Measurements from ENCODE around the gene RAB14.

RAB14 gene

DNA sequence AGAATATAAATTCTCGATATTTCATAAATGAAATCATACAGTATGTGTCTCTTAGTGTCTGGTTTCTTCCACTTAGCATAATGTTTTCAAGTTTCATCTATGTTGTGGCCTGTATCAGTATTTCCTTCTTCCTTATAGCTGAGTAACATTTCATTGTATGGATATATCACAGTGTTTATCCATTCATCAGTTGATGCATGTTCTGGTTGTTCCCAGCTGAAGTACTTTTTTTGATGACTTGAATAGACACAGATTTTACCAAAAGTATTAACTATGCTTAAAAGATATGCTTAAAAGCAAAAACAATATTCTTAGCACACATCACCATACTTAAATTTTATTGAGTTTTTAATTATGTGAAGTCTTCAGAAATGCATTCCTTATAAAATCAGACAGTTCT lies 12.7 kb downstream of the RAB14 start:
- in situ Hi-C loops (cut with MboI; ENCODE audit: low sequenced_read_pairs, unreplicated experiment) = no loop called here
- no peak for DNase-seq (ENCODE audit: low spot score)
- TF ChIP-seq, protein P1, sequence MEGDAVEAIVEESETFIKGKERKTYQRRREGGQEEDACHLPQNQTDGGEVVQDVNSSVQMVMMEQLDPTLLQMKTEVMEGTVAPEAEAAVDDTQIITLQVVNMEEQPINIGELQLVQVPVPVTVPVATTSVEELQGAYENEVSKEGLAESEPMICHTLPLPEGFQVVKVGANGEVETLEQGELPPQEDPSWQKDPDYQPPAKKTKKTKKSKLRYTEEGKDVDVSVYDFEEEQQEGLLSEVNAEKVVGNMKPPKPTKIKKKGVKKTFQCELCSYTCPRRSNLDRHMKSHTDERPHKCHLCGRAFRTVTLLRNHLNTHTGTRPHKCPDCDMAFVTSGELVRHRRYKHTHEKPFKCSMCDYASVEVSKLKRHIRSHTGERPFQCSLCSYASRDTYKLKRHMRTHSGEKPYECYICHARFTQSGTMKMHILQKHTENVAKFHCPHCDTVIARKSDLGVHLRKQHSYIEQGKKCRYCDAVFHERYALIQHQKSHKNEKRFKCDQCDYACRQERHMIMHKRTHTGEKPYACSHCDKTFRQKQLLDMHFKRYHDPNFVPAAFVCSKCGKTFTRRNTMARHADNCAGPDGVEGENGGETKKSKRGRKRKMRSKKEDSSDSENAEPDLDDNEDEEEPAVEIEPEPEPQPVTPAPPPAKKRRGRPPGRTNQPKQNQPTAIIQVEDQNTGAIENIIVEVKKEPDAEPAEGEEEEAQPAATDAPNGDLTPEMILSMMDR (IDR thresholded peaks at IDR 0.05; ENCODE audit: borderline replicate concordance, control extremely low read depth, extremely low read depth, insufficient read depth, missing control alignments) = no peak

DNA sequence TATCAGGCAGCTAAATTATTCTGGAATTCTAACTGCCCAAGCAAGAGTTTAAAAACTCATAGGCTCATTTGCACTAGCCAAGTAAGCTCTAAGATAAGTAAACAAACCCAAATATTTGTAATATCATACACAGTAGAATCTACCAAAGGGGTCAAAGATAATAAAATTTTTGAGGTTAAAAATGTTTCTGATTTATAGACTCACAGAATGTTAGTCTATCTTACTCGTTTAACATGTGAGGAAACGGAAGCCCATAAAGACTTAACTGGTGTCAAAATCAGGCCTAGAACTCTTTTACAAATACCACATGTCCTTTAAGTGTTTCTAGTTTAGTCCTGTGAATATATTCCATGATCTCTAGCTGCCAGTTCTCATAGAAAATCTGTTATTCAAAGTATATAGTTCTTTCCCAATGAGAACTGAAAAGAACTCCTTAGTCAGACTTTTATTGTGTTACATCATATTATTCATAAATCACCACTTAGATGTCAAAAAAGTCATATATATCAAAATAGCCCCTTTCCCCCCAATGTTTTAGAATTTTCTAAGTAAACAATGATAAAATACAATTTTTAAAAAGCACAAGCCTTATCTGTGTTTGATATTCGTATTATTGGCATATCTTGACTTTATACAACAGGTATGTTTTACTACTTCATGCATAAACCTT lies 13.9 kb downstream of the RAB14 start:
- DNase-seq (ENCODE audit: low spot score) = no peak
- in situ Hi-C loops (cut with MboI; ENCODE audit: low sequenced_read_pairs, unreplicated experiment) = no loop called here
- TF ChIP-seq, protein P1 (IDR thresholded peaks at IDR 0.05; ENCODE audit: borderline replicate concordance, control extremely low read depth, extremely low read depth, insufficient read depth, missing control alignments) = no peak

DNA sequence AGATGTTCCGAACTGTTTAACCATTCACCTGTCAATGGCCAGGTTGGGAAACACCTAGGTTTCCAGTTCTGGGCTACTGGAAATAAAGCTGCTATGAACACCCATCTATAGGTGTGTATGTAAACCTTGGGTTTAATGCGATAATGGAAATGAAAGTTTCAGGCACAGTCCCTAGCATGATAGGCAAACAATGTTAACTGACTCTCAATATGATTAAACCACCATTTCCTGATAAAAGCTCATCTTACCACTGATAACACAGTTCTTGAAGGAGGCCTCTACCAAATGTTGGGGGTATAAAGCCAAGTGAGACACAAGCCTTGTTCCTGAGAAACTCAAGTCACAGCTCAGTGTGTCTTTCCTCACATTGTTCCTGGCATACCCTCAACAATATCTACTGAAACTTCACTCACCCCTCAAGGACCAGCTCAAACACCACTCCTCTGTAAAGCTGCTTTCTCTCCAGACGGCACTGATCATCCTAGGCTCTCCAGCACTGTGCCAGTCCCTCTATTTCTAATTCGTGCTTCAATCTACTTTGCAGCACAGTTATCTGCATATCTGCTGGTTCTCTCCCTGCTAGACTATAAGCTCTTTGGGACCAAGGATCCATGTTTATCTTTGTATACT lies 15.8 kb downstream of the RAB14 start:
- in situ Hi-C loops (cut with MboI; ENCODE audit: low sequenced_read_pairs, unreplicated experiment) = no loop called here
- no peak for DNase-seq (ENCODE audit: low spot score)
- TF ChIP-seq, protein P1 (IDR thresholded peaks at IDR 0.05; ENCODE audit: borderline replicate concordance, control extremely low read depth, extremely low read depth, insufficient read depth, missing control alignments) = no peak

DNA sequence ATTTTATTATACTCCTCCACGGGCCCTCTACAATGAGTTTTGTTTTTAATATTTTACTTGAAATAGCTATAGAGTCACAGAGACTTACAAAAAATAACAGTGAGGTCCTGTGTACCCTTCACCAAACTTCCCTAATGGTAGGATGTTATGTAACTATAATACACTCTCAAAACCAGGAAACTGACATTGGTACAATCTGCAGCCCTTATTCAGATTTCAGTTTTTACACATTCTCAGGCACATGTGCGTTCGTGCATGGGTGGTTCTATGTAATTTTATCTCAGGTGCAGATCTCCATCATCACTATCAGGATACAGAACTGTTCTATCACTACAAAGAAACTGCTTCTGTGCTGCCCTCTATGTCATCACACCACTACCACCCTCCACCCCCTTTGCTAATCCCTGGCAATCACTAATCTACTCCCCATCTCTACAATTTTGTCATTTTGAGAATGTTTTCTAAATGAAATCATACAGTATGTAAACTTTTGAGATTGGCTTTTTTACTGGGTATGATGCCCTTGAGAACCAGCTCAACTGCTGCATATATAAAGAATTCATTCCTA lies 16.4 kb downstream of the RAB14 start:
- in situ Hi-C loops (cut with MboI; ENCODE audit: low sequenced_read_pairs, unreplicated experiment) = no loop called here
- TF ChIP-seq, protein P1 (IDR thresholded peaks at IDR 0.05; ENCODE audit: borderline replicate concordance, control extremely low read depth, extremely low read depth, insufficient read depth, missing control alignments) = no peak
- DNase-seq (ENCODE audit: low spot score) = no peak

- DNase-seq (ENCODE audit: low spot score) = no peak
- in situ Hi-C loops (cut with MboI; ENCODE audit: low sequenced_read_pairs, unreplicated experiment) = no loop called here
- TF ChIP-seq, protein P1 (IDR thresholded peaks at IDR 0.05; ENCODE audit: borderline replicate concordance, control extremely low read depth, extremely low read depth, insufficient read depth, missing control alignments) = no peak
Measured at GRCh38 chr9:121184463-121184862, 17.2 kb downstream of the RAB14 start.

- in situ Hi-C loops (cut with MboI; ENCODE audit: low sequenced_read_pairs, unreplicated experiment) = no loop called here
- no peak for DNase-seq (ENCODE audit: low spot score)
- TF ChIP-seq, protein P1 (IDR thresholded peaks at IDR 0.05; ENCODE audit: borderline replicate concordance, control extremely low read depth, extremely low read depth, insufficient read depth, missing control alignments) = no peak
Measured at GRCh38 chr9:121183666-121184423, 17.8 kb downstream of the RAB14 start.
